SHP77 treated with DMSO at 0.1 percent for 48 hours (cell line): ENCODE measurements around the gene SPOPL.
"Not testable (repeated sequence)": the region's sequence is repeated elsewhere in the genome, so short reads cannot be mapped to it uniquely, and the experiment has no call there.

Source experiments
- DNase-seq: peaks from one replicate; lab custom pipeline; 2025; lab: John Stamatoyannopoulos, UW

The SPOPL gene

DNA sequence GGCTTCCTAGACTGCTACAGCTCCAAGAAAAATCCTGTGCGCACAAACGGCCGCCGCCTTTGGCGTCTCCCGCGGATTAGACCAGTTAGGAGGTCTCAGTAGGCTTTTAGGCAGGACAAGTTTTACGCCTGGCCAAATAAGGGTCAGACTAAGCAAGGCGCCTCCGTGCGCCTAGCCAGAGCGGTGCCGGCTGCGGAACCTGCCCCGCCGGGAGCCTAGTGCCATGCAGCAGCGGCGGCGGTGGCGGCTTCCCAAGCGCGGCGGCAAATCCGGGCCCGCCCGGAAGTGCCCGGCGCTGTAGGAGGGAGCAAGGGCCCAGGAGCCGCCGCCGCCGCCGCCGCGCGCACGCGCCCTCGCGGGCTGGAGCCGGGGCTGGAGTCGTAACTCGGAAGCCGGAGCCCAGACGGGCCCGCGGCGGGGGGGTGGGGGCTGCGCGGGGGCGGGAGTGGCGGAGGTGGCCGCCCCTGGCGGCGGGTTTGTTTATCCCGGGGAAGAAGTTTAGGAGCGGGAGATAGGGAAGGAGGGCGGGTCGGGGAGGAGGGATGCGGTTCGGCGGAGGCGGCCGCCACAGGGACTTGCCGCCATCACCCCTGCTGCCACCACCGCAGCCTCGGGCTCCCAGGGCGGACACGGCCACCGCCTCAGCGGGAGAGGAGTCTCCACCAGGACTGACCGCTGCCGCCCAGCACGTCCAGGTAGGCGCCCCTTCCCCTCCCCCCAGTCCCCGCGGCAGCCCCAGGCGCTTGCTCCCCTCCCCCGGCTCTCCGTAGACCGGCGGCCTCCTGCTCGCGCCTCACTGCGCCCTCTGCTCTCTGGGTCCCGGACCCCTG is at the start of gene SPOPL:
TSS of gene SPOPL (plus strand) at position 346 of the 830 bp plus-strand sequence. CDS start 48,447 bp downstream, outside the sequence.
- DNase-seq = peak; percentile 32

DNA sequence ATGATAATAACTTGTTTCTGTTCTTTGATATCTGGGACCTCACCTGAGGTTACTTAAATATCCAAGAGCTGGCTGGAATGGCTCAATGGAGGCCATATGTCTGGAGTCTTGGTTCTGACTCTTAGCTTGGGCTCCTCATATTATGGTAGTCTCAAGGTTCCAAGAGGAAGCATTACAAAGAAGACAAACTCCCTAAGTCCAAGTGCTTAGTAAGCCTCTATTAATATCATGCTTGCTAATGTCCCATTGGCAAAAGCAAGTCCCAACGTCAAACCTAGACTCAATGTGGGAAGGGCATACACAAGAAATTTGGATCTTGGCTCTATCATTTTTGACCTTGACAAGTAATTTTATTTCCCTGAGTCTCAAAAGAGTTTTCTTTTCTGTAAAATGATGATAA is 49.2 kb upstream of the SPOPL start:
- DNase-seq = no peak

DNA sequence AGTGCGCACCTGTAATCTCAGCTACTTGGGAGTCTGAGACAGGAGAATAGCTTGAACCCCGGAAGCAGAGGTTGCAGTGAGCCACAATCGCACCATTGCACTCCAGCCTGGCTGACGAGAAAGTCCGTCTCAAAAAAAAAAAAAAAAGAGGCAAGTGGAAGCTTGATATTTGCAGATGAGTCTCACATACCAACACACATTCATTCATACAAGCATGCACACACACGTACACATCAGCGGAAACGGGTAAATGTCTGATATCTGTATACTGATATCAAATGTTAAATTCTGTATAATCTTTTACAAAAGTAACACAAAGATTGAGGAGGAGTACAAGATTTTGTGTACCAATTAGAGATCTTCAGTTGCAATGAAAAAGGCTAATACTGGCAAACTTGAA is 47.8 kb upstream of the SPOPL start:
- no peak for DNase-seq

DNA sequence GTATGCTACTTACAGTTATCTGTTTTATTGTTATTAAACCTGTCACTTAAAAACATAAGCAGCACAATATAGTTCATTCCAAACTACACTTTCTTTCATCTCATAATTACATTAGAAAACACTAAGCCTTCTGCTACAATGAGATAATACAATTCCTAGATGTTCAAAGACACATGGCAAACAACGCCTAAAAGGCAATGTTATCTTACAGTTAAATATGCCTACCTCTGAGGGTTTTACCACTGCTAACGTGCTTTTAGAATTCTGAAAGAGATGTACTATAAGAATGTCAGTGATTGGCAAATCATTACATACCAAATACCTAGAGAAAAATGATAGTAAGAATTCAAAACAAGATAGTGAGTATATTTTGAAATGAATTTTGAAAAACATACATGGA is 46.8 kb upstream of the SPOPL start:
- DNase-seq = no peak

GRCh38 chr2:138455275-138455674 is 46.3 kb upstream of the SPOPL start:
- DNase-seq = no peak

DNA sequence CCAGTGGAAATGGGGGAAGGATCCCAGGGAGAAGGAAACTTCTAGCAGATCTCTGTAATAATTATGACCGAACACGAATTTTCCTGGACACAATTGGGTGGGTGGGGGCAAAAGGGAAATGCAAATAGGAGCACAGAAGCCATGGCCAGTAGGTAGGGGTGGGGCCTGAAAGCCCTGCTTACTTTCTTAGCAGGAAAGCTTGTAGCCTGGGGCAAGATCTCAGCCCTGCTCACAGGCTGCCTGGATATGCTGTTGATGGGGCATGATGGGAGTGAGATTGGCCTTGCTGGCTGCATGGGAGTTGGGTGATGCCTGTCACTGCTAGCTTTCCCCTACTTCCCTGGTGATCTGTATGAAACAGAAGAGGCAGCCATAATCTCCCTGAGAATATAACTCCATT is 45.9 kb upstream of the SPOPL start:
- no peak for DNase-seq

DNA sequence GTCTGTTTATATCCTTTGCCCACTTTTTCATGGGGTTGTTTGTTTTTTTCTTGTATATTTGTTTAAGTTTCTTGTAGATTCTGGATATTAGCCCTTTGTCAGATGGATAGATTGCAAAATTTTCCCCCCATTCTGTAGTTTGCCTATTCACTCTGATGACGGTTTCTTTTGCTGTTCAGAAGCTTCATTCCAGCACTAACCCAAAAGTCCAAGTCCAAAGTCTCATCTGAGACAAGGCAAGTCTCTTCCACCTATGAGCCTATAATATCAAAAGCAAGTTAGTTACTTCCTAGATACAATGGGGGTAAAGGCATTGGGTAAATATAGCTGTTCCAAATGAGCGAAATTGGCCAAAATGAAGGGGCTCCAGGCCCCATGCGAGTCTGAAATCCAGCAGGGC is 38.9 kb upstream of the SPOPL start:
- not testable (repeated sequence) for DNase-seq

GRCh38 chr2:138468617-138469016 is 33.0 kb upstream of the SPOPL start:
- no peak for DNase-seq

GRCh38 chr2:138469411-138469810 is 32.2 kb upstream of the SPOPL start:
- DNase-seq = no peak

- no peak for DNase-seq
Measured at GRCh38 chr2:138470941-138471340, 30.6 kb upstream of the SPOPL start.

DNA sequence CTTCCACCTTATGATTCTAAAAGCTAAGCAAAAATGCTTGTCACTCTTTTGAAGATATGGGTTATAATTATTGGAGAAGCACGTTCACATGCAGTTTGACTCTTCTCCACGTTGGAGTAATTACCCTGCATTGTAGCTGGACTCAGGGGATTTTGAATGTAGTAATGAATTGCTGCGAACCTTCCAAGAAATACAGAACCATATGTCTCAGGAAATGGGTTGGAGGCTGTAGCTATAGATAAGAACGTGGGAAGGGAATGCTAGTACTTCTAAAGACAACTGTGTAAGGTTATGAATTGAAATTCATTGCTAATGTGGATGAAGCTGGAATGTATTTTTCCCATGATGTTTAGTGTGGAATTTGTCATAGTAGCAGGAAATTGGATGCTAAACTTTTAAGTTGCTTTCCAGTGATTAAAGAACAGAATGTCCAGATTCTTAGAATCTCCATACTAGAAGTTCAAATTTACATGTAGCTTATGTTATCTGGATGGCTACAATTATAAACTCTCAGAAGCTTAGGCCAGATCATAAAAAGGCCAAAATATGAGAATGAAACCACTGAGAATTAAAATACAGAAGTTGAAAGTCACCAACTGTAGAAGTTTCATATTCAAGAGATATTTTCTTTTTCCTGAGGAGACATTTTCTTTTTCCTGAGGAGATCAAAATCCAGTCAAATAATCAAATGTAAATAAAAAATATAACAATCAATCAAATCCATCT is 27.3 kb upstream of the SPOPL start:
- no peak for DNase-seq

DNA sequence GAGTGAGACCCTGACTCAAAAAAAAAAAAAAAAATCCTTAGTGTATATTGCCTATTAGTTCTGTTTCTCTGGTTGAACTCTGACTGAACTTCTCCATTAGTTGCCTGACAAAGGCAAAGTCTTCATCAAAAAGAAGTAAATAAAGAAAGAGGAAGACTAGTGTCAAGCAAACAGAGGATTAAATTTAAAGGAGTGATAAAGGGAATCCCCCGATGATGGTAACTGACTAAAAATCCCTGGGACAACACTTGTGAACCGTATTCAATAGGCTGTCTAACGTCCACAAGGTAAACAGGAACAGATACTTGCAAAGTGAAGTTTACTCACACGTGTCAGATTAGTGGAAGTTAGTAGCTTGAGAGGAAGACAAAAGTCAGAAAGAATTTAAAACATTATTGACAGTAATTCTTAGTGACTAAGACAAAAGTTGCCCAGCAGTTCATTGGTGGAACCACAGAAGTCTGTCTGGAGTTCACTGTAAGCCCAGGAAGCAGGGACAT is 26.2 kb upstream of the SPOPL start:
- DNase-seq = no peak

DNA sequence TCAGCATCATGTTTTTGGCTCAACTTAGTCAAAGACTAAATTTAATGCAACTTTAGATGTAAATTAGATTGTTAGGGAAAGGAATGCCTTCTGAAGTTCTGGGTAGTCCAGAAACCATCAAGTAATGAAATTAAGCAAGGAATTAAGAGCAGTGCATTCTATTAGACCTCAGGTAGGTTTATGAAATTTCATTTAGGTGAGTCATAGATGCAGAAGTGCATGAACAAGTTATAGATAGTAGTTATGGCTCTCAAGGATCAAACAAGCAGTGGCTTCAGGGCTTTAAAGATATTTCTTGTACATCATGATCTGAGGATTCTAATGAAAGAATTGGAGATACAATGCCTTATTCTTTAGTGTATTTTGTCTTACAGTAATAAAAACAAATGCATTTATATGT is 25.4 kb upstream of the SPOPL start:
- no peak for DNase-seq

DNA sequence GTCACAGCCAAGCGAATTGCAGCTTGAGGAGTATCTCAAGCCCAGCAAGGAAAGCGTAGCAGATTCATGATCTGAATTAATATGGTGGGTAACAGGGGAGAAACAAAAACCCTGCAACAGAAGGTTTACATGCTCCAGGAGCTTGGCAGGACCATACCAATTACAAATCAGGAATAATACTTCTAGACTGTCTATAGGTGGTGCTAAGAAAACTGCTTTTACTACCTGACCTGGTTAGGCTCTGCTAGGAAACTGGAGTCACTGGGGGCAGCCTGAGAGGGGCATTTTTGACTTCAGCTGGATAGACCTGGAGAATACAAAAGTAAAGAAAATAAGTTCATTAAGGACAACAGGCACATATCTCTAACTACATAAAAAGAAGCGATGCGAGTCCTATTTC is 24.6 kb upstream of the SPOPL start:
- no peak for DNase-seq

DNA sequence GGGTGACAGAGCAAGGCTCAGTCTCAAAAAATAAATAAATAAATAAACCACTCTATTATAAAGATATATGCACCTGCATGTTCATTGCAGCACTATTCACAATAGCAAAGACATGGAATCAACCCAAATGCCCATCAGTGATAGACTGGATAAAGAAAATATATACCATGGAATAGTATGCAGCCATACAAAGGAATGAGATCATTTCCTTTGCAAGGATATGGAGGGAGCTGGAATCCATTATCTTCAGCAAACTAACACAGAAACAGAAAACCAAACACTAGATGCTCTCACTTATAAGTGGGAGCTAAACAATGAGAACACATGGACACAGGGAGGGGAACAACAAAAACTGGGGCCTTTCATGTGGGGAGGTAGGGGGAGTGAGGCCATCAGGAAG is 18.8 kb upstream of the SPOPL start:
- not testable (repeated sequence) for DNase-seq

GRCh38 chr2:138485019-138485418 is 16.6 kb upstream of the SPOPL start:
- no peak for DNase-seq

GRCh38 chr2:138486363-138487198 is 15.0 kb upstream of the SPOPL start:
- DNase-seq = no peak

DNA sequence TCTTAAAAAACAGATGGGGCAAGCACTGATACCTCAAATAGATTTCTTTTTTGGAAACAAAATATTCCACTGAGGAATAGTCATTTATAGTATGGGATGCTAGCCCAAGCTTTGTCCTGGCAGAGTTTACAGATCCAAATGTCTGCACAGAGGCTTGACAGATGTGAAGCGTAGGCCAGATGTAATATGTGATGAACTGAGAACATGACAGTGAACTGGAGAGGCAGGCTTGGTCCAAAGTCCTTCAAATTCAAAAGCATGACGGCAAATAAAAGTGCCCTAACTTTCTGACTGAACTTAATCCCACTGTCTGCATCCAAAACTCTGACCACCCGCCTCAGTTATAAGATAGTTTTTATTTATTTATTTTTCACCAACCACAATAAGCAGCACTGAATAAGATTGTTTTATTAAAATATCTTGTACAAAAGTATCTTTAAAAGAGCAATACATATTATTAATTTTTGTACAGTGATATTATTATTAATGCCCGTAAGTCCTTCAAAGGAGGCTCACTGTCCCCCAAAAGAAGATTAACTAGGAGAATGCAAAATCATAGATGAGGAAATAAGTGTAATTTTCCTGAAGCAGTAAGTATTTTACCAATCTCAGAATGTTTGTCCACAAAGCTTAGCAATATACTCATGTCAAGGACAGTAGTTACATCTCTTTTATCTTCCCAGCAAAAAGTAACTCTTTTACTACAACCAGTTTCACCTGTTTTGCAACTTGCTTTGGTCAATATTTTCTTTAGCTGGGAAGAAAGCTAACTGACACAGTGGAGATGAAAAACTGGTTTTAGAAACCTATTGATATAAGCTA is 10.7 kb upstream of the SPOPL start:
- DNase-seq = no peak

- DNase-seq = no peak
Measured at GRCh38 chr2:138491495-138491862, 10.1 kb upstream of the SPOPL start.

- DNase-seq = no peak
Measured at GRCh38 chr2:138492160-138492559, 9.4 kb upstream of the SPOPL start.

DNA sequence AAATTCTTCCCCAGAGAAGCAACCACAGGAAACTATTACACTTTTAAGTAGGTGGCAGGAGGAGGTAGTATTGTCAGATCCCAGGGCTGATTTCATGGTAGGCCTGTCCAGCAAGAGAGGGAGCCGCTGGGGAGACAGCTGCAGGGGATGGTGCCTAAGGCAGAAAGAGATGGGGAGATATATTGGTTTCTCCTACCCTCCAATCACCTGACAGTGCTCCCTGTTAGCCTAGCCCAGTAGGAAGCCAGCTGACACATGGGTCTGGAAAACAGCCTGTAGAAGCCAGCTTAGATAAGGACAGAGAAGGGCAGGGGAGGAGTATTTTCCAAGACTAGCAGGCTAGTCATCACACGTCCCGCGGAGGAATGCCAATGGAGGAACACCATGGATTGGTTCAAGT is 8.2 kb upstream of the SPOPL start:
- DNase-seq = no peak
